Measurements from ENCODE around the gene SHROOM3.

Gene SHROOM3

GRCh38 chr4:76526585-76526990 is 91.6 kb downstream of the SHROOM3 start:
- Mint-ChIP-seq H3K27ac (no peak overlapping the region), H3K27me3 (peaks cover 12% of the 10 kb centered on the region), H3K36me3 (no peaks in the 10 kb centered on the region), H3K4me3 (no peak overlapping the region), H3K4me1 (no peaks in the 10 kb centered on the region), H3K9me3 (peaks cover 3% of the 10 kb centered on the region)
- no peak for ATAC-seq (ENCODE audit: low read depth)
- no peak for DNase-seq (ENCODE audit: low spot score in 2 of 2)

GRCh38 chr4:76527666-76528065 is 92.6 kb downstream of the SHROOM3 start:
- no peaks in the 10 kb centered on the region for H3K4me1 Mint-ChIP-seq
- peaks cover 14% of the 10 kb centered on the region for H3K27me3 Mint-ChIP-seq
- ATAC-seq (ENCODE audit: low read depth) (no peak), DNase-seq (ENCODE audit: low spot score in 2 of 2) (no peak)
- no peak overlapping the region for H3K27ac Mint-ChIP-seq
- H3K9me3 Mint-ChIP-seq = peaks cover 3% of the 10 kb centered on the region
- no peaks in the 10 kb centered on the region for H3K36me3 Mint-ChIP-seq
- no peak overlapping the region for H3K4me3 Mint-ChIP-seq

GRCh38 chr4:76531597-76531996 is 96.6 kb downstream of the SHROOM3 start:
- no peak overlapping the region for H3K27ac Mint-ChIP-seq
- H3K4me3 Mint-ChIP-seq = no peak overlapping the region
- no peaks in the 10 kb centered on the region for H3K4me1 Mint-ChIP-seq
- no peak for ATAC-seq (ENCODE audit: low read depth)
- DNase-seq (ENCODE audit: low spot score in 2 of 2) = no peak
- H3K9me3 Mint-ChIP-seq = peaks cover 3% of the 10 kb centered on the region
- peaks cover 6% of the 10 kb centered on the region for H3K27me3 Mint-ChIP-seq
- H3K36me3 Mint-ChIP-seq = no peaks in the 10 kb centered on the region

- H3K4me3 Mint-ChIP-seq = no peak overlapping the region
- no peak for DNase-seq (ENCODE audit: low spot score in 2 of 2)
- no peaks in the 10 kb centered on the region for H3K4me1 Mint-ChIP-seq
- H3K36me3 Mint-ChIP-seq = no peaks in the 10 kb centered on the region
- H3K27ac Mint-ChIP-seq = no peak overlapping the region
- no peak for ATAC-seq (ENCODE audit: low read depth)
- H3K27me3 Mint-ChIP-seq = peaks cover 8% of the 10 kb centered on the region
- H3K9me3 Mint-ChIP-seq = peaks cover 3% of the 10 kb centered on the region
These were observed 97.8 kb downstream of the SHROOM3 start for GRCh38 chr4:76532805-76533204.

GRCh38 chr4:76533314-76533713 is 98.3 kb downstream of the SHROOM3 start:
- H3K27ac Mint-ChIP-seq = no peak overlapping the region

GRCh38 chr4:76535603-76536372 is 100.8 kb downstream of the SHROOM3 start:
- Mint-ChIP-seq H3K4me1 (no peaks in the 10 kb centered on the region), H3K9me3 (no peaks in the 10 kb centered on the region)

More at GRCh38 chr4:76533314-76533713, 98.3 kb downstream of the SHROOM3 start:
- Mint-ChIP-seq H3K4me3 (no peak overlapping the region), H3K27me3 (peaks cover 10% of the 10 kb centered on the region), H3K9me3 (peaks cover 3% of the 10 kb centered on the region), H3K4me1 (no peaks in the 10 kb centered on the region), H3K36me3 (no peaks in the 10 kb centered on the region)
- no peak for ATAC-seq (ENCODE audit: low read depth)
- DNase-seq (ENCODE audit: low spot score in 2 of 2) = no peak

GRCh38 chr4:76536373-76536689 is 101.3 kb downstream of the SHROOM3 start:
- Mint-ChIP-seq H3K4me3 (no peak overlapping the region), H3K9me3 (no peaks in the 10 kb centered on the region), H3K36me3 (no peaks in the 10 kb centered on the region), H3K27me3 (peaks cover 8% of the 10 kb centered on the region), H3K4me1 (no peaks in the 10 kb centered on the region), H3K27ac (no peak overlapping the region)
- DNase-seq (ENCODE audit: low spot score in 2 of 2) (no peak), ATAC-seq (ENCODE audit: low read depth) (no peak)

More at GRCh38 chr4:76535603-76536372, 100.8 kb downstream of the SHROOM3 start:
- DNase-seq (ENCODE audit: low spot score in 2 of 2) (no peak), ATAC-seq (ENCODE audit: low read depth) (no peak)
- Mint-ChIP-seq H3K4me3 (no peak overlapping the region), H3K36me3 (no peaks in the 10 kb centered on the region), H3K27ac (no peak overlapping the region), H3K27me3 (peaks cover 8% of the 10 kb centered on the region)

GRCh38 chr4:76538296-76538695 is 103.3 kb downstream of the SHROOM3 start:
- H3K4me3 Mint-ChIP-seq = no peak overlapping the region
- ATAC-seq (ENCODE audit: low read depth) (no peak), DNase-seq (ENCODE audit: low spot score in 2 of 2) (no peak)
- no peak overlapping the region for H3K27ac Mint-ChIP-seq
- no peaks in the 10 kb centered on the region for H3K9me3 Mint-ChIP-seq
- H3K4me1 Mint-ChIP-seq = no peaks in the 10 kb centered on the region
- H3K27me3 Mint-ChIP-seq = peaks cover 9% of the 10 kb centered on the region
- no peaks in the 10 kb centered on the region for H3K36me3 Mint-ChIP-seq

GRCh38 chr4:76539979-76540378 is 105.0 kb downstream of the SHROOM3 start:
- no peak for ATAC-seq (ENCODE audit: low read depth)
- DNase-seq (ENCODE audit: low spot score in 2 of 2) = no peak
- H3K9me3 Mint-ChIP-seq = no peaks in the 10 kb centered on the region
- H3K27me3 Mint-ChIP-seq = peaks cover 9% of the 10 kb centered on the region
- no peak overlapping the region for H3K27ac Mint-ChIP-seq
- no peak overlapping the region for H3K4me3 Mint-ChIP-seq
- no peaks in the 10 kb centered on the region for H3K4me1 Mint-ChIP-seq
- no peaks in the 10 kb centered on the region for H3K36me3 Mint-ChIP-seq

GRCh38 chr4:76540486-76540885 is 105.5 kb downstream of the SHROOM3 start:
- ATAC-seq (ENCODE audit: low read depth) (no peak), DNase-seq (ENCODE audit: low spot score in 2 of 2) (no peak)
- no peak overlapping the region for H3K27ac Mint-ChIP-seq
- H3K4me1 Mint-ChIP-seq = peaks cover 1% of the 10 kb centered on the region
- H3K36me3 Mint-ChIP-seq = no peaks in the 10 kb centered on the region
- no peak overlapping the region for H3K4me3 Mint-ChIP-seq
- H3K9me3 Mint-ChIP-seq = no peaks in the 10 kb centered on the region
- peaks cover 10% of the 10 kb centered on the region for H3K27me3 Mint-ChIP-seq

GRCh38 chr4:76543378-76543777 is 108.3 kb downstream of the SHROOM3 start:
- Mint-ChIP-seq H3K27ac (no peak overlapping the region), H3K27me3 (peaks cover 18% of the 10 kb centered on the region), H3K4me3 (no peak overlapping the region), H3K4me1 (peaks cover 4% of the 10 kb centered on the region), H3K9me3 (no peaks in the 10 kb centered on the region), H3K36me3 (no peaks in the 10 kb centered on the region)
- ATAC-seq (ENCODE audit: low read depth) (no peak), DNase-seq (ENCODE audit: low spot score in 2 of 2) (no peak)

- Mint-ChIP-seq H3K9me3 (no peaks in the 10 kb centered on the region), H3K36me3 (no peaks in the 10 kb centered on the region), H3K27ac (no peak overlapping the region), H3K27me3 (peaks cover 19% of the 10 kb centered on the region), H3K4me1 (peaks cover 4% of the 10 kb centered on the region), H3K4me3 (no peak overlapping the region)
- no peak for ATAC-seq (ENCODE audit: low read depth)
- no peak for DNase-seq (ENCODE audit: low spot score in 2 of 2)
These were observed 109.7 kb downstream of the SHROOM3 start for GRCh38 chr4:76544725-76545124.

GRCh38 chr4:76545226-76545884 is 110.3 kb downstream of the SHROOM3 start:
- H3K27me3 Mint-ChIP-seq = peaks cover 19% of the 10 kb centered on the region
- H3K4me1 Mint-ChIP-seq = peaks cover 4% of the 10 kb centered on the region
- no peak overlapping the region for H3K27ac Mint-ChIP-seq
- no peak for DNase-seq (ENCODE audit: low spot score in 2 of 2)
- H3K9me3 Mint-ChIP-seq = no peaks in the 10 kb centered on the region
- no peak overlapping the region for H3K4me3 Mint-ChIP-seq
- H3K36me3 Mint-ChIP-seq = no peaks in the 10 kb centered on the region
- ATAC-seq (ENCODE audit: low read depth) = no peak

- H3K4me1 Mint-ChIP-seq = peaks cover 4% of the 10 kb centered on the region
- DNase-seq (ENCODE audit: low spot score in 2 of 2) (no peak), ATAC-seq (ENCODE audit: low read depth) (no peak)
- H3K36me3 Mint-ChIP-seq = no peaks in the 10 kb centered on the region
- H3K27ac Mint-ChIP-seq = no peak overlapping the region
- no peaks in the 10 kb centered on the region for H3K9me3 Mint-ChIP-seq
- H3K27me3 Mint-ChIP-seq = peaks cover 19% of the 10 kb centered on the region
- no peak overlapping the region for H3K4me3 Mint-ChIP-seq
These were observed 111.3 kb downstream of the SHROOM3 start for GRCh38 chr4:76546327-76546726.

Measured in memory B cell (primary cell).